HG02884 (cell line): ENCODE data around the gene SMIM43.
"Not testable (repeated sequence)": the region's sequence is repeated elsewhere in the genome, so short reads cannot be mapped to it uniquely, and the experiment has no call there.

Experiments used
- ATAC-seq: cut with Tn5 transposase; IDR thresholded peaks from one replicate; pipeline ENCODE4 v1.9.1; 2021; ENCODE audit warnings: mild to moderate bottlenecking, moderate library complexity; ENCODE audit not compliant: unreplicated experiment

The SMIM43 gene

GRCh38 chr4:121737846-121738554 is 27.0 kb downstream of the SMIM43 start:
- no peak for ATAC-seq

GRCh38 chr4:121736735-121737351 is 28.1 kb downstream of the SMIM43 start:
- ATAC-seq = no peak

GRCh38 chr4:121734571-121734970 is 30.4 kb downstream of the SMIM43 start:
- ATAC-seq = no peak

- no peak for ATAC-seq
Measured at GRCh38 chr4:121733942-121734341, 31.0 kb downstream of the SMIM43 start.

GRCh38 chr4:121729753-121730152 is 35.2 kb downstream of the SMIM43 start:
- not testable (repeated sequence) for ATAC-seq

- ATAC-seq = no peak
Measured at GRCh38 chr4:121728798-121729226, 36.2 kb downstream of the SMIM43 start.

GRCh38 chr4:121728066-121728465 is 36.9 kb downstream of the SMIM43 start:
- no peak for ATAC-seq

GRCh38 chr4:121726642-121727268 is 38.2 kb downstream of the SMIM43 start:
- ATAC-seq = peak; percentile 97

GRCh38 chr4:121724671-121725070 is 40.3 kb downstream of the SMIM43 start:
- no peak for ATAC-seq

GRCh38 chr4:121721700-121722099 is 43.3 kb downstream of the SMIM43 start:
- no peak for ATAC-seq

GRCh38 chr4:121720109-121720508 is 44.9 kb downstream of the SMIM43 start:
- no peak for ATAC-seq

- no peak for ATAC-seq
Measured at GRCh38 chr4:121717680-121718237, 47.2 kb downstream of the SMIM43 start.

GRCh38 chr4:121714548-121714947 is 50.4 kb downstream of the SMIM43 start:
- no peak for ATAC-seq

- no peak for ATAC-seq
Measured at GRCh38 chr4:121712783-121713182, 52.2 kb downstream of the SMIM43 start.

- peak; percentile 11 for ATAC-seq
Measured at GRCh38 chr4:121712001-121712651, 52.8 kb downstream of the SMIM43 start.

- ATAC-seq = peak; percentile 90
Measured at GRCh38 chr4:121711263-121712000, 53.5 kb downstream of the SMIM43 start.

- peak; percentile 46 for ATAC-seq
Measured at GRCh38 chr4:121709766-121710405, 55.1 kb downstream of the SMIM43 start.
